Activated CD4-positive, alpha-beta T cell treated with anti-CD3 and anti-CD28 coated beads for 36 hours (primary cell): Measurements from ENCODE around the gene TIGIT. TPM values are rescaled to one million over a fixed set of nuclear protein-coding genes. Genes with fewer than 3 reads are reported as not detected.

Experiments
- ATAC-seq: fragments of 200-7000 bp; cut with Tn5 transposase; one replicate; pipeline ENCODE4 v1.10.0; 2021; ENCODE audit warnings: mild to moderate bottlenecking, moderate library complexity
- CTCF ChIA-PET: fragments of 350-600 bp; sonication (Branson Sonifier 250); formaldehyde crosslinking; loops from one replicate; lab custom pipeline; 2021; ENCODE audit warnings: antibody characterized with exemption; lab: Charles Lee
- POLR2A ChIA-PET: fragments of 350-600 bp; sonication (Branson Sonifier 250); formaldehyde crosslinking; loops from one replicate; lab custom pipeline; 2021; ENCODE audit warnings: antibody characterized with exemption, inconsistent platforms; lab: Charles Lee
- DNase-seq: peaks from one replicate; pipeline ENCODE4 v3.0.0-alpha.2; 2020
- H3K27ac Mint-ChIP-seq: one replicate; pipeline ENCODE4 v1.8.0; 2021; ENCODE audit warnings: mixed read lengths
- H3K27me3 Mint-ChIP-seq: one replicate; pipeline ENCODE4 v1.8.0; 2021; ENCODE audit warnings: mixed read lengths
- H3K36me3 Mint-ChIP-seq: one replicate; pipeline ENCODE4 v1.8.0; 2021; ENCODE audit warnings: low read depth, mixed read lengths
- H3K4me1 Mint-ChIP-seq: one replicate; pipeline ENCODE4 v1.8.0; 2021; ENCODE audit warnings: mixed read lengths
- H3K4me3 Mint-ChIP-seq: one replicate; pipeline ENCODE4 v1.8.0; 2021; ENCODE audit warnings: mild to moderate bottlenecking, moderate library complexity, mixed read lengths
- H3K9me3 Mint-ChIP-seq: one replicate; pipeline ENCODE4 v1.8.0; 2021; ENCODE audit warnings: low read depth, mixed read lengths
- intact Hi-C, 2 experiments: fragments of 100-400 bp; cut with DNase I in 1 of 2; cut with micrococcal nuclease in 1 of 2; formaldehyde crosslinking; loops; one replicate each; pipeline versions ENCODE4 v1.14.2 to v1.15.1; 2022 to 2024; cut with DNase I, micrococcal nuclease
- total RNA-seq, 2 experiments: library from RNA; stranded (reverse); gene quantifications; one replicate each; pipeline ENCODE4 v1.2.3, GENCODE V29; 2021

TIGIT gene
- total RNA-seq, 2 experiments from 2014 or later = 23.5 to 25.5 TPM

- intact Hi-C loops = loop anchor here (2.0 to 10.0 kb wide), 5 partner anchors 20 to 1476 kb away; no protein-coding TSS in a partner anchor
- Mint-ChIP-seq H3K4me1 (peaks cover 56% of the 10 kb centered on the region), H3K27ac (peak overlapping the region; percentile 95), H3K27me3 (no peaks in the 10 kb centered on the region), H3K9me3 (no peaks in the 10 kb centered on the region), H3K36me3 (peaks cover 22% of the 10 kb centered on the region), H3K4me3 (peak overlapping the region; percentile 40)
- ChIA-PET POLR2A (interaction anchor here (1.8 kb wide), 1 partner anchor 21 kb away, joined by 6 read pairs; no protein-coding TSS in a partner anchor), CTCF (interaction anchor here (0.6 to 3.6 kb wide), 2 partner anchors 26 to 453 kb away, joined by 3 to 13 read pairs; no protein-coding TSS in a partner anchor)
- ATAC-seq (peak; percentile 75), DNase-seq (peak; percentile 69)
Observed at GRCh38 chr3:114308830-114309229, 15.0 kb downstream of the TIGIT start.

GRCh38 chr3:114310695-114311094 lies 16.9 kb downstream of the TIGIT start:
- H3K4me1 Mint-ChIP-seq = peaks cover 65% of the 10 kb centered on the region
- CTCF ChIA-PET = interaction anchor here (0.6 to 3.6 kb wide), 9 partner anchors 12 to 858 kb away, joined by 3 to 13 read pairs (median 3); no protein-coding TSS in a partner anchor
- no peaks in the 10 kb centered on the region for H3K9me3 Mint-ChIP-seq
- POLR2A ChIA-PET = interaction anchor here (0.7 to 1.1 kb wide), 2 partner anchors 97 to 108 kb away, joined by 3 read pairs; no protein-coding TSS in a partner anchor
- peaks cover 15% of the 10 kb centered on the region for H3K36me3 Mint-ChIP-seq
- DNase-seq = no peak
- no peaks in the 10 kb centered on the region for H3K27me3 Mint-ChIP-seq
- H3K4me3 Mint-ChIP-seq = no peak overlapping the region
- ATAC-seq = peak; percentile 45
- H3K27ac Mint-ChIP-seq = peak overlapping the region; percentile 79
- intact Hi-C loops = loop anchor here in 1 of 2 experiments (1.0 kb wide), 2 partner anchors 18 to 22 kb away; no protein-coding TSS in a partner anchor

- Mint-ChIP-seq H3K27ac (peak overlapping the region; percentile 64), H3K9me3 (no peaks in the 10 kb centered on the region), H3K27me3 (no peaks in the 10 kb centered on the region), H3K4me1 (peaks cover 66% of the 10 kb centered on the region), H3K36me3 (peaks cover 8% of the 10 kb centered on the region), H3K4me3 (no peak overlapping the region)
- no peak for DNase-seq
- ChIA-PET POLR2A (no interaction called here), CTCF (interaction anchor here (0.6 to 1.5 kb wide), 9 partner anchors 10 to 329 kb away, joined by 3 to 5 read pairs (median 3); partner anchors contain the start of gene TIGIT)
- intact Hi-C loops = no loop called here
- ATAC-seq = no peak
Observed at GRCh38 chr3:114313426-114313825, 19.6 kb downstream of the TIGIT start.

- Mint-ChIP-seq H3K4me3 (no peak overlapping the region), H3K4me1 (peaks cover 65% of the 10 kb centered on the region), H3K36me3 (peaks cover 5% of the 10 kb centered on the region), H3K9me3 (no peaks in the 10 kb centered on the region), H3K27me3 (no peaks in the 10 kb centered on the region), H3K27ac (peak overlapping the region; percentile 59)
- intact Hi-C loops = loop anchor here in 1 of 2 experiments (2.0 kb wide), 1 partner anchor 101 kb away; no protein-coding TSS in a partner anchor
- DNase-seq = no peak
- POLR2A ChIA-PET = no interaction called here
- CTCF ChIA-PET = interaction anchor here (0.6 kb wide), 1 partner anchor 330 kb away, joined by 3 read pairs; no protein-coding TSS in a partner anchor
- no peak for ATAC-seq
Observed at GRCh38 chr3:114314282-114314681, 20.5 kb downstream of the TIGIT start.

DNA sequence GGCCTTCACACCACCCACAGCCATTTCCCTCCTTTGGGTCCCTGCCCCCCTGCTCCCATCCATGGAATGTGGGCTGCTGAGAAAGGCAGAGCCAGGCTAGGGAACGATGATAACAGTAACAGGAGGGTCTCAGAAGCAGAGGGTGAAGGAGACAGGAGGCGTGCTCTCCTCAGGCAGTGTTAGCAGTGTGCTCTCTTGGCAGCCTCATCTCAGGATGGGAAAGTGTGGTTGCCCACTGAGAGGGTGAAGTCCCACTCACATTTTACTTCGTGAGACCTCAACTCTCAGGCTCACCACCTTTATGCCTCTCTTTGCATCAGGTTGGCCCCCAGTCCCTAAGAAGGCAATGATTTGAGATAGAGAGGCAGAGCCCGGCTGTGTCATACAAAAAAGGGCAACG lies 24.5 kb downstream of the TIGIT start:
- H3K4me1 Mint-ChIP-seq = peaks cover 64% of the 10 kb centered on the region
- peaks cover 5% of the 10 kb centered on the region for H3K36me3 Mint-ChIP-seq
- H3K4me3 Mint-ChIP-seq = no peak overlapping the region
- intact Hi-C loops = no loop called here
- DNase-seq (peak; percentile 40), ATAC-seq (peak; percentile 21)
- no peaks in the 10 kb centered on the region for H3K27me3 Mint-ChIP-seq
- no peaks in the 10 kb centered on the region for H3K9me3 Mint-ChIP-seq
- ChIA-PET CTCF (interaction anchor here (0.8 kb wide), 1 partner anchor 463 kb away, joined by 3 read pairs; no protein-coding TSS in a partner anchor), POLR2A (no interaction called here)
- H3K27ac Mint-ChIP-seq = peak overlapping the region; percentile 77

- Mint-ChIP-seq H3K36me3 (peaks cover 5% of the 10 kb centered on the region), H3K27ac (no peak overlapping the region), H3K9me3 (no peaks in the 10 kb centered on the region), H3K27me3 (no peaks in the 10 kb centered on the region), H3K4me3 (no peak overlapping the region), H3K4me1 (peaks cover 64% of the 10 kb centered on the region)
- DNase-seq = no peak
- no peak for ATAC-seq
- POLR2A ChIA-PET = no interaction called here
- CTCF ChIA-PET = no interaction called here
- intact Hi-C loops = no loop called here
Observed at GRCh38 chr3:114319453-114319852, 25.6 kb downstream of the TIGIT start.

GRCh38 chr3:114320246-114320645 lies 26.4 kb downstream of the TIGIT start:
- H3K9me3 Mint-ChIP-seq = no peaks in the 10 kb centered on the region
- ChIA-PET POLR2A (no interaction called here), CTCF (no interaction called here)
- H3K4me1 Mint-ChIP-seq = peaks cover 64% of the 10 kb centered on the region
- no peak overlapping the region for H3K4me3 Mint-ChIP-seq
- no peak for ATAC-seq
- no peaks in the 10 kb centered on the region for H3K27me3 Mint-ChIP-seq
- intact Hi-C loops = no loop called here
- DNase-seq = no peak
- no peak overlapping the region for H3K27ac Mint-ChIP-seq
- peaks cover 7% of the 10 kb centered on the region for H3K36me3 Mint-ChIP-seq

GRCh38 chr3:114323546-114324254 lies 29.9 kb downstream of the TIGIT start:
- peak overlapping the region; percentile 58 for H3K27ac Mint-ChIP-seq
- ATAC-seq = peak; percentile 81
- no peak for DNase-seq
- H3K4me3 Mint-ChIP-seq = no peak overlapping the region
- intact Hi-C loops = no loop called here
- H3K9me3 Mint-ChIP-seq = no peaks in the 10 kb centered on the region
- H3K36me3 Mint-ChIP-seq = peaks cover 6% of the 10 kb centered on the region
- CTCF ChIA-PET = interaction anchor here (0.5 to 2.0 kb wide), 10 partner anchors 8 to 478 kb away, joined by 3 to 8 read pairs (median 4); no protein-coding TSS in a partner anchor
- POLR2A ChIA-PET = interaction anchor here (0.6 to 0.9 kb wide), 3 partner anchors 109 to 210 kb away, joined by 3 to 16 read pairs (median 5); no protein-coding TSS in a partner anchor
- H3K27me3 Mint-ChIP-seq = no peaks in the 10 kb centered on the region
- peaks cover 62% of the 10 kb centered on the region for H3K4me1 Mint-ChIP-seq

DNA sequence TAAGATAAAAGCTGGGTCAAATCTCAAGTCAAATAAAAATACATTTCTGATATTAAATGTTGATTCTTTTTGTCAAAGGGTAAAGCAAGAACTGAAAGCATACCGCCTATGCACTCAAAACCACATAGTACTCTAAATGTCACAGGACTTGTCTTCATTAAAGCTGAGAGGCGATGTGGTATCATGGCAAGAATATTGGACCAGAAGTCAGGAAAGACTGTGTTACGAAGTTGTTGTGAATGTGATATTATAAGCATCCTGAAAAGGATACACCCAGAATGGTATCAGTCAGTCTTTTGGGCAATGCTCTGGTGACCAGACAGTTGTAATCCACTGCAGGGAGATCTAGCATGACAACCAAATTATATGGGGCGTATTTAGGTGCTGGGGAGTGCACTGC lies 33.8 kb downstream of the TIGIT start:
- no peaks in the 10 kb centered on the region for H3K27me3 Mint-ChIP-seq
- peaks cover 4% of the 10 kb centered on the region for H3K9me3 Mint-ChIP-seq
- ChIA-PET POLR2A (no interaction called here), CTCF (interaction anchor here (1.0 to 2.1 kb wide), 3 partner anchors 16 to 91 kb away, joined by 3 to 8 read pairs (median 3); no protein-coding TSS in a partner anchor)
- H3K4me3 Mint-ChIP-seq = peak overlapping the region; percentile 17
- intact Hi-C loops = loop anchor here (1.0 to 2.0 kb wide), 4 partner anchors 11 to 113 kb away; no protein-coding TSS in a partner anchor
- peak overlapping the region; percentile 84 for H3K27ac Mint-ChIP-seq
- peaks cover 77% of the 10 kb centered on the region for H3K4me1 Mint-ChIP-seq
- peaks cover 17% of the 10 kb centered on the region for H3K36me3 Mint-ChIP-seq
- DNase-seq (no peak), ATAC-seq (peak; percentile 6)

DNA sequence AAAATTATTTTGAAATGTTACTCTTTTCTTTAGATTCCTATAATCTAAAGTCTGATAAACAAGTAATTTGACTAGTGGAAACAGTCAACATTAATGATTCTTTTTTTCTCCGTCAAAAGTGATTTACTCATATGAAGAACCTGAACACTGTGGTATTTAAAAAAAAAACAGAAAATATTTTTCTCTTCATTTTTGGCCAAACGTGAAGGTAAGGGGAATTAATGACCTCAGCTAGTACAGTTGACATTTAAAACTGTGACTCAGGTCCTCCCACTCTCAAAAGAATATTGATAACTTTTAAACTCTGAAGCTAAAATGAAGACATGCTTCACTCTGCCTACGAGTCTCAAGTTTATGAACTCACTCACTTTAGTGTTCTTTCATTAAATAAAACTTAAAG lies 34.5 kb downstream of the TIGIT start:
- Mint-ChIP-seq H3K4me1 (peaks cover 80% of the 10 kb centered on the region), H3K36me3 (peaks cover 17% of the 10 kb centered on the region), H3K27me3 (no peaks in the 10 kb centered on the region), H3K27ac (peak overlapping the region; percentile 94), H3K4me3 (peak overlapping the region; percentile 7), H3K9me3 (peaks cover 4% of the 10 kb centered on the region)
- intact Hi-C loops = loop anchor here (1.0 to 2.0 kb wide), 3 partner anchors 18 to 114 kb away; no protein-coding TSS in a partner anchor
- DNase-seq (no peak), ATAC-seq (peak; percentile 24)
- CTCF ChIA-PET = interaction anchor here (1.0 to 2.1 kb wide), 3 partner anchors 17 to 90 kb away, joined by 3 to 8 read pairs (median 3); no protein-coding TSS in a partner anchor
- POLR2A ChIA-PET = interaction anchor here (0.7 kb wide), 1 partner anchor 1464 kb away, joined by 3 read pairs; no protein-coding TSS in a partner anchor

DNA sequence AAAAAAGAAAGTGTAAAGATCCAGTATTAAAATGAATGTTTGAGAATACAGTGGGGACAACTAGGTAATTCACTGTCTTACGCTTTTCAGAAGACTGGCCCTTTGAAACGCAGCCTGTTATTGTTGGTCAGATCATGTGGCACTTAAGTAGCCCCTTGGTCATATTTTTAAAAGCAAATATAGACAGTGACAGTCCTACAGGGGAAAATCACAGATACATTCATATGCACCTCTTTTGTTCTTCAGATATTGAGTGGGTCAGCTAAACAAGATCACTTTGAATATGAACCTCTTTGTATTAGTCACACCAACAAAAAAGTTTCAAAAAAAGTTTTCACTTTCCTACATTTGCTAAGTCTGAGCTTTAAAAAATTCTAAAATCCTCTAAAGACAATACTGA lies 36.0 kb downstream of the TIGIT start:
- peak; percentile 15 for ATAC-seq
- no peak for DNase-seq
- no peaks in the 10 kb centered on the region for H3K27me3 Mint-ChIP-seq
- peaks cover 4% of the 10 kb centered on the region for H3K9me3 Mint-ChIP-seq
- H3K4me1 Mint-ChIP-seq = peaks cover 79% of the 10 kb centered on the region
- no peak overlapping the region for H3K4me3 Mint-ChIP-seq
- peak overlapping the region; percentile 66 for H3K27ac Mint-ChIP-seq
- ChIA-PET CTCF (interaction anchor here (1.0 kb wide), 1 partner anchor 16 kb away, joined by 3 read pairs; no protein-coding TSS in a partner anchor), POLR2A (interaction anchor here (1.1 kb wide), 1 partner anchor 22 kb away, joined by 6 read pairs; no protein-coding TSS in a partner anchor)
- peaks cover 14% of the 10 kb centered on the region for H3K36me3 Mint-ChIP-seq
- intact Hi-C loops = loop anchor here in 1 of 2 experiments (2.0 to 5.0 kb wide), 3 partner anchors 21 to 115 kb away; partner anchors contain the start of gene TIGIT
